H1 (cell line): ENCODE data around the gene PLPP4. TPM values are rescaled to one million over a fixed set of nuclear protein-coding genes. Genes with fewer than 3 reads are reported as not detected.

Experiments used
- SIX5 ChIP-seq: IDR thresholded peaks from 2 replicates; pipeline ENCODE4 v1.6.1; 2011; ENCODE audit warnings: mild to moderate bottlenecking, low read depth, low read length
- polyA plus RNA-seq, 7 experiments: library from polyadenylated mRNA; depleted of rRNA in 3 of 7; stranded (reverse) in 5 of 7; unstranded in 2 of 7; fragments of >200 nt in 5 of 7; fragments of 200-250 nt in 2 of 7; gene quantifications; 1 replicate in 5 of 7; 2 replicates in 1 of 7; 4 replicates in 1 of 7; pipeline versions ENCODE4 v1.2.1 to v1.2.3, GENCODE V29; 2011 to 2013; ENCODE audit warnings: missing spikeins in 2 of 7, mixed read lengths in 2 of 7
- total RNA-seq: library from RNA; stranded (reverse); fragmentation: NEBNext Ultra II Directional; extraction: Animal tissue kit (Norgen Biotek cat#: 25700); gene quantifications from 2 replicates; pipeline ENCODE4 v1.2.1, GENCODE V29; 2021

The PLPP4 gene
- total and polyA plus RNA-seq, 2 of the 8 experiments (the other 6 are each of a cell fraction or from before 2014, with no cell fraction given): 0.30 TPM; not detected in 1

GRCh38 chr10:120582753-120583152, 125.7 kb downstream of the PLPP4 start (continued):
- no peak for TF ChIP-seq SIX5
